ENCODE data around the gene LZTS2.

LZTS2 gene

GRCh38 chr10:101054876-101055275 is 55.3 kb downstream of the LZTS2 start:
- no peak for DNase-seq (ENCODE audit: low read depth)

DNA sequence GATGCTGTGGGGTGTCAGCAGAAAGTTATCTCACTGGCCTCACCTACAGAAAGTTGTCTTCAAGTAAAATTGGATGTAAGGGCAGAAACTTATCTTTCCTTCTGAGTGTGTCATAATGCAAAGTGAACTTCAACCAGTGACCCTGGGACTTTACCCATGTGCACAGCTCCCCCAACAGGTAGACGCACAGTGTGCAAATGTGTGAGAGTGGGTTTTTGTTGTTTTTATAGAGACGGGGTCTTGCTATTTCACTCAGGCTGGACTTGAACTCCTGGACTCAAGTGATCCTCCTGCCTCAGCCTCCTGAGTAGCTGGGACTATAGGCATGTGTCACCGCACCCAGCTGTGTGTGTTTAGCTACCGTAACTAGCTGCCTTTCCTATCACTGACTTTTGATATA is 55.8 kb downstream of the LZTS2 start:
- DNase-seq (ENCODE audit: low read depth), result no peak

GRCh38 chr10:101056365-101057151 is 57.0 kb downstream of the LZTS2 start:
- DNase-seq (ENCODE audit: low read depth), result no peak

All from amniotic epithelial cell (primary cell).